ENCODE data around the gene SNX10. TPM values are rescaled to one million over a fixed set of nuclear protein-coding genes. Genes with fewer than 3 reads are reported as not detected.
A peak's percentile ranks its signal among the peaks of the same experiment; 100 is the strongest.

SNX10 gene
- total RNA-seq, 2 experiments from 2014 or later = 28.1 to 35.5 TPM

DNA sequence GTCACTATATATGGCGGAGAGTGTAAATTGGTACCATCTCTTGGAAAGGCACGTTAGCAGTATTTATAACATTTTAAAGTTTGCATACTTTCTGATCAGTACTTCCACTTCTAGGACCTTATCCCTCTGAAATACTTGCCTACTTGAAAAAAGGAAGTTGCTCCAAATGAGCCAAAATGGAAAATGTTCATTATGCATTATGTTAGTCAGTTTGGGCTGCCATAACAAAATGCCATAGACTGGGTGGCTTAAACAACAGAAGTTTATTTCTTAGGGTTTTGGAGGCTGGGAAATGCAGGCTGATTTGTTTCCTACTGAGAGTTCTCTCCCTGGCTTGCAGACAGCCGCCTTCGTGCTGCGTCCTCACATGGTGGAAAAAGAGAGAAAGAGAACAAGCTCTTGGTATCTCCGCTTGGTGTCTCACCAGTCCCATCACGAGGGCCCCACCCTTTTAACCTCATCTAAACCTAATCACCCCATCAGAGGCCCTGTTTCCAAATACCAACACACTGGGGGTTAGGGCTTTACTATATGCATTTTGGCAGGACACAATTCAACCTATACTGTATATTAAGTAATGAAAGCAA, 6.9 kb downstream of the SNX10 start:
- intact Hi-C loops (cut with DNase I, micrococcal nuclease) = no loop called here
- no peak for DNase-seq
- H3K9me3 Mint-ChIP-seq (ENCODE audit: low read depth) = no peaks in the 10 kb centered on the region
- no peaks in the 10 kb centered on the region for H3K27me3 Mint-ChIP-seq
- no peak for ATAC-seq
- ChIA-PET CTCF (no interaction called here), POLR2A (no interaction called here)
- peaks cover 24% of the 10 kb centered on the region for H3K4me1 Mint-ChIP-seq
- peaks cover 18% of the 10 kb centered on the region for H3K36me3 Mint-ChIP-seq (ENCODE audit: low read depth)
- no peak overlapping the region for H3K4me3 Mint-ChIP-seq
- H3K27ac Mint-ChIP-seq = no peak overlapping the region

DNA sequence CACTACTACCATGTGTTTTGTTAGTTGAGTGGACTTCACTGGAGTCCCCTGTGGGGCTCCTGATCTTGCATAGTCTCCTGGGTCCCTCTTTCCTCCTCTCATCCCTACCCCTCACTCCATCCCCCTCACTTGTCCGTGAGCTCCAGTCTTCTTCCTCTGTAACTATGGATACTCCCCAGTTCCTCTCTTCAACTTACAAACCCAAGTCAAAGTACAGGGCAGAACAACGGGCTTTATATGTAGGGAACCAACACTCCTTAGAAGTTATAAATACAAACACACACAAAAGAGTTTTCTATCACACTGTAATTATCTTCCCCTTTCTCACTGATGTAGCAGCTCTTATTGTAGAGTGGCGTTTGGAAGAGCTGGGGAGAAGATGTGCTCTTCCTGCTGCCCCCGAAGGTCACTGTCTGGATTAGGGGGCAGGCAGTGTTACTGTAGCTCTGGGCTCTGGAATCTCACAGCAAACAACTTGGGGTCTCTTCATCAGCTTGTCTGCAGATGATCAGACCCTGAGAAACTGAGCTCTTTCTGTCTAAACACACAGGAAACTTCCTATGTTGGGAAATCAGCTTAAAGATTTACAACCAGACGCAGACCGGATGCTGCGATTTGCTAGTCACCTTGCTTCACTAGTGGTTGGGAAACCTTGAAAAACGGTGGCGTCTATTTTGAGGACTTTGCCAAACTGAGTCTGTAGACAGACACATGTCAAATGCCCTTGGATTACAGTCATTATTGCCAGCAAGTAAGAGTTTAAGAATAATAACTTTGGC, 13.6 kb downstream of the SNX10 start:
- Mint-ChIP-seq H3K36me3 (ENCODE audit: low read depth) (peaks cover 8% of the 10 kb centered on the region), H3K27ac (peak overlapping the region; percentile 17), H3K4me1 (peaks cover 10% of the 10 kb centered on the region), H3K9me3 (ENCODE audit: low read depth) (no peaks in the 10 kb centered on the region), H3K4me3 (no peak overlapping the region), H3K27me3 (no peaks in the 10 kb centered on the region)
- ChIA-PET CTCF (interaction anchor here (0.8 to 3.4 kb wide), 3 partner anchors 16 to 214 kb away, joined by 3 to 13 read pairs (median 5); no protein-coding TSS in a partner anchor), POLR2A (interaction anchor here (0.6 kb wide), 1 partner anchor 16 kb away, joined by 3 read pairs; no protein-coding TSS in a partner anchor)
- intact Hi-C loops (cut with DNase I, micrococcal nuclease) = no loop called here
- peak; percentile 61 for ATAC-seq
- peak; percentile 41 for DNase-seq

DNA sequence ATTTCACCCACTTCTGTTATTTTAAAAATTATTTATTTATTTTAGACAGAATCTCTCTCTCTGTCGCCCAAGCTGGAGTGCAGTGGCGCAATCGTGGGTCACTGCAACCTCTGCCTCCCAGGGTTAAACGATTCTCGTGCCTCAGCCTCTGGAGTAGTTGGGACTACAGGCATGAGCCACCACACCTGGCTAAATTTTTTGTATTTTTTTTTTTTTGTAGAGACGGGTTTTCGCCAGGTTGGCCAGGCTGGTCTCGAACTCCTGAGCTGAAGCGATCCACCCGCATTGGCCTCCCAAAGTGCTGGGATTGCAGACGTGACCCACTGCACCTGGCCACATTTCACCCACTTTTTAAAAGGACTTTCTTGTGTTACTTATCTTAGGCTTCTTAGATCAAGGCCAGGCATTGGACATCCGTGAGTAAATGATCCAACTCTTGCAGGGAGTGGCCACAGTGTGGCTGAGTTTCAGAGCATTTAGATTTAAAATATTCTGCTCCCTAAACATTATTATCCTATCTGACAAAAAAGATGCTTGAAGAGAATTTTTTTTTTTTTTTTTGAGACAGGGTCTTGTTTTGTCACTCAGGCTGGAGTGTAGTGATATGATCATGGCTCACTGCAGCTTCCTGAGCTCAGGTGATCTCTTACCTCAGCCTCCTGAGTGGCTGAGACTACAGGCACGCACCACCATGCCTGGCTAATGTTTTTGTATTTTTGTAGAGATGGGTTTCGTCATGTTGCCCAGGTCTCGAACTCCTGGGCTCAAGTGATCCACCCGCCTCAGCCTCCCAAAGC, 14.4 kb downstream of the SNX10 start:
- CTCF ChIA-PET = interaction anchor here (0.8 to 3.4 kb wide), 2 partner anchors 15 to 64 kb away, joined by 3 to 13 read pairs; no protein-coding TSS in a partner anchor
- Mint-ChIP-seq H3K4me3 (no peak overlapping the region), H3K9me3 (ENCODE audit: low read depth) (no peaks in the 10 kb centered on the region), H3K4me1 (peaks cover 10% of the 10 kb centered on the region), H3K27ac (no peak overlapping the region), H3K36me3 (ENCODE audit: low read depth) (peaks cover 8% of the 10 kb centered on the region), H3K27me3 (no peaks in the 10 kb centered on the region)
- no peak for ATAC-seq
- DNase-seq = no peak
- intact Hi-C loops (cut with DNase I, micrococcal nuclease) = no loop called here
- POLR2A ChIA-PET = no interaction called here

DNA sequence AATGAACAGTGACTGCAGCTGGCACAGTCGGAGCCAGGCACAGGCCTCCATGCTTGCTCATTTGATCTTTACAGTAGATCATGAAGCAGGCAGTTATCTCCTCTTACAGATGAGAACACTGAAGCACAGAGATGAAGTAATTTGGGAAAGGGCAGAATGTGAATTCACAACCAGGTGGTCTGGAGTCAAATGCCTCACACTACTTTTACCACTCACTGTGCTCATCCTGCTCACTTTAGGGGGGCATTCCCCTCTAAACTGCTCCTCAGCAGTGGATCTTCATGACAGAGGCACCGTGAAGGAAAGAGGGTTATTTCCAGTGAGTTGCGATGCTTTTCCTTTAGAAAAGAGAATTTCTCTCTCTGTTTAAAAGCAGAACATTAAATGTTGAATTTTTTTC, 15.1 kb downstream of the SNX10 start:
- intact Hi-C loops (cut with DNase I, micrococcal nuclease) = no loop called here
- Mint-ChIP-seq H3K4me3 (no peak overlapping the region), H3K36me3 (ENCODE audit: low read depth) (peaks cover 12% of the 10 kb centered on the region), H3K9me3 (ENCODE audit: low read depth) (no peaks in the 10 kb centered on the region), H3K4me1 (peaks cover 10% of the 10 kb centered on the region), H3K27me3 (no peaks in the 10 kb centered on the region), H3K27ac (no peak overlapping the region)
- ATAC-seq (no peak), DNase-seq (no peak)
- POLR2A ChIA-PET = no interaction called here
- CTCF ChIA-PET = interaction anchor here (0.6 kb wide), 2 partner anchors 312 to 1531 kb away, joined by 4 to 6 read pairs; no protein-coding TSS in a partner anchor

DNA sequence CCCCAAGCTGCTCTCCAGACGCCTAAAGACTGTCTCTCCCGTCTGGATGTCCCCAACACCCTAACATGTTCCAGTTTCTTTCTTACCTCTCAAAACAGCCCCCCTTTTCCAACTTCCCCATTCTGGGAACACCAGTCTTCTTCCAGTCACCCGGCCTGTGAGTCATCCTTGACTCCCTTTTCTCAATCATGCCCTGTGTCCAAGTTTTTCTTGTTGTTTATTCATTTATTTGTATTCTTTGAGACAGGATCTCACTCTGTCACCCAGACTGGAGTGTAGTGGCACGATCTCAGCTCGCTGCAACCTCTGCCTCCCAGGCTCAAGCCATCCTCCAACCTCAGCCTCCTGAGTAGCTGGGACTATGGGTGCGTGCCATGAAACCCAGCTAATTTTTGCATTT, 15.6 kb downstream of the SNX10 start:
- H3K4me1 Mint-ChIP-seq = peaks cover 10% of the 10 kb centered on the region
- DNase-seq (no peak), ATAC-seq (no peak)
- H3K9me3 Mint-ChIP-seq (ENCODE audit: low read depth) = no peaks in the 10 kb centered on the region
- H3K27ac Mint-ChIP-seq = no peak overlapping the region
- ChIA-PET CTCF (interaction anchor here (0.6 kb wide), 2 partner anchors 312 to 1531 kb away, joined by 4 to 6 read pairs; no protein-coding TSS in a partner anchor), POLR2A (no interaction called here)
- no peak overlapping the region for H3K4me3 Mint-ChIP-seq
- H3K27me3 Mint-ChIP-seq = no peaks in the 10 kb centered on the region
- H3K36me3 Mint-ChIP-seq (ENCODE audit: low read depth) = peaks cover 12% of the 10 kb centered on the region
- intact Hi-C loops (cut with DNase I, micrococcal nuclease) = no loop called here

DNA sequence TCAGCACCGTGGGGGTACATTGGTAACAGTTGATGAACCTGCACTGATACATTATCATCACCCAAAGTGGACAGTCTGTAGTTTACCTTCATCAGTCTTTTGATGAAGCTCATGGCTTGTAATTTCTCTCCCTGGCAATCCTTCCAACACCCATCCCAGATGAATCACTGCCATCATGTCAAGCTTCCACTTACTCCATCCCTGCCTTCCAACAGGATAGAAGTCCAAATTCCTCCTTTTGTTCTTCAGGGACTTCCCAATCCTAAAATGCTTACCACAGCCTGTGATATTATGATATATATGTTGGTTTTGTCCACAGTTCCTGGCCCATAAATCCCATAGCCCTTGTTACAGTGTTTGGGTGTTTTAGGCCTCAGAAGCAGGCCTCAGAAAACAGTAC, 16.1 kb downstream of the SNX10 start:
- Mint-ChIP-seq H3K36me3 (ENCODE audit: low read depth) (peaks cover 12% of the 10 kb centered on the region), H3K27me3 (no peaks in the 10 kb centered on the region), H3K27ac (no peak overlapping the region), H3K4me1 (peaks cover 10% of the 10 kb centered on the region), H3K9me3 (ENCODE audit: low read depth) (no peaks in the 10 kb centered on the region), H3K4me3 (no peak overlapping the region)
- no peak for ATAC-seq
- intact Hi-C loops (cut with DNase I, micrococcal nuclease) = no loop called here
- POLR2A ChIA-PET = no interaction called here
- DNase-seq = no peak
- CTCF ChIA-PET = interaction anchor here (1.4 kb wide), 1 partner anchor 62 kb away, joined by 4 read pairs; no protein-coding TSS in a partner anchor

DNA sequence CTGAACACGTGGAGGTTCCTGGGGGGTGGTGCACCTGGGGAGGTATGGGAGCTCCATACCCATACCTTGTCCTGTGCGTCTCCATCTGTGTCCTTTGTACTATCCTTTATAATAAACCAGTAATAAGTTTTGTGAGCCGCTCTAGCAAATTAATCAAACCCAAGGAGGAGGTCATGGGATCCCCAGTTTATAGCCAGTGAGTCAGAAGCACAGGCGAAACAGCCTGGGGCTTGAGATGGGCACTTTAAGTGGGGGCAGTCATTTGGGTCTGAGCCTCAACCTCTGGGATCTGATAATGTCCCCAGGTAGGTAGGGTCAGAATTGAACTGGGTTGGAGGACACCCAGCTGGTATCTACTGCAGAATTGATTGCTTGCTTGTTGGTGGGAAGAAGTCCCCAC, 16.9 kb downstream of the SNX10 start:
- no peak overlapping the region for H3K4me3 Mint-ChIP-seq
- no peak for DNase-seq
- H3K27ac Mint-ChIP-seq = no peak overlapping the region
- peaks cover 12% of the 10 kb centered on the region for H3K36me3 Mint-ChIP-seq (ENCODE audit: low read depth)
- POLR2A ChIA-PET = no interaction called here
- peaks cover 10% of the 10 kb centered on the region for H3K4me1 Mint-ChIP-seq
- no peaks in the 10 kb centered on the region for H3K27me3 Mint-ChIP-seq
- intact Hi-C loops (cut with DNase I, micrococcal nuclease) = no loop called here
- no peaks in the 10 kb centered on the region for H3K9me3 Mint-ChIP-seq (ENCODE audit: low read depth)
- CTCF ChIA-PET = interaction anchor here (1.4 kb wide), 1 partner anchor 61 kb away, joined by 4 read pairs; no protein-coding TSS in a partner anchor
- no peak for ATAC-seq

DNA sequence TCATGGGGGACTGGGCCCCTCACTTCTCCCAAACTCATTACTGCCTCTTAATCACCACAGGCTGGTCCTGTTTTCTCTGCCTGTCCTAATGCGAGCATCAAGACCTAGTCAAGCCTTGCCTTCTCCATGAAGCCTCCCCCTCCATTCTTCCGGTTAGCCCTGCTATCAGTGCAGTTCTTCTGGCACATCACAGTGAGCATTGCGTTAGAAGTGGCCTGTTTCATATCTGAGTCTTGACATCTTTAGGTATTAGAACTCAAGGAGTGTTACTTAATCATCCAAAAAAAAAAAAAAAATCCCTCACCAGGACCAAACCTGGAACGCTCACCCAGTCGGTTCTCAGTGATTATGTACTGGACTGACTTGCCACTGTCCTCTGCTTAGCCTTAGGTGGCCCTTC, 17.4 kb downstream of the SNX10 start:
- H3K4me3 Mint-ChIP-seq = no peak overlapping the region
- H3K4me1 Mint-ChIP-seq = peaks cover 10% of the 10 kb centered on the region
- ATAC-seq = no peak
- H3K27ac Mint-ChIP-seq = peak overlapping the region; percentile 29
- intact Hi-C loops (cut with DNase I, micrococcal nuclease) = no loop called here
- no peaks in the 10 kb centered on the region for H3K27me3 Mint-ChIP-seq
- peaks cover 12% of the 10 kb centered on the region for H3K36me3 Mint-ChIP-seq (ENCODE audit: low read depth)
- DNase-seq = no peak
- CTCF ChIA-PET = interaction anchor here (1.4 kb wide), 1 partner anchor 61 kb away, joined by 4 read pairs; no protein-coding TSS in a partner anchor
- no peaks in the 10 kb centered on the region for H3K9me3 Mint-ChIP-seq (ENCODE audit: low read depth)
- POLR2A ChIA-PET = no interaction called here

DNA sequence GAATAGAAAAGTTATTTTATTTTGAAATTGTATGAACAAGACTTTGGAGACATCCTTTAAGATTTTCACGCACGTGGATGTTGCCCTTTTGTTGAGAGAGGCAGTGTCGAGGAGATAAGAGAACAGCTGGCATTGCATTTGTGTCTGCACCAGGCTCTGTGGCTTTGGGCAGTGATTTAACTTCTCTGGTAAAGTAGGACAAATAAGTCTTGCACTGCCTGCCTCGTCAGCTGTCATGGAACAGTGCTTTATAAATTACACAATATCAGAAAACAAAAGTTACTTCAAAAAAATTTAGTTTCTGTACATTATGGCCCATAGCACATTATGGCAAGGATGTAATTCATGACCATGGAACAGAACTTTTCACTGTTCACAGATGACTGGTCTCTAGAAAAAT, 20.1 kb downstream of the SNX10 start:
- H3K9me3 Mint-ChIP-seq (ENCODE audit: low read depth) = no peaks in the 10 kb centered on the region
- H3K27me3 Mint-ChIP-seq = no peaks in the 10 kb centered on the region
- no peak overlapping the region for H3K27ac Mint-ChIP-seq
- POLR2A ChIA-PET = no interaction called here
- H3K36me3 Mint-ChIP-seq (ENCODE audit: low read depth) = peaks cover 12% of the 10 kb centered on the region
- H3K4me1 Mint-ChIP-seq = peaks cover 3% of the 10 kb centered on the region
- no peak overlapping the region for H3K4me3 Mint-ChIP-seq
- CTCF ChIA-PET = no interaction called here
- intact Hi-C loops (cut with DNase I, micrococcal nuclease) = no loop called here
- DNase-seq (no peak), ATAC-seq (no peak)

DNA sequence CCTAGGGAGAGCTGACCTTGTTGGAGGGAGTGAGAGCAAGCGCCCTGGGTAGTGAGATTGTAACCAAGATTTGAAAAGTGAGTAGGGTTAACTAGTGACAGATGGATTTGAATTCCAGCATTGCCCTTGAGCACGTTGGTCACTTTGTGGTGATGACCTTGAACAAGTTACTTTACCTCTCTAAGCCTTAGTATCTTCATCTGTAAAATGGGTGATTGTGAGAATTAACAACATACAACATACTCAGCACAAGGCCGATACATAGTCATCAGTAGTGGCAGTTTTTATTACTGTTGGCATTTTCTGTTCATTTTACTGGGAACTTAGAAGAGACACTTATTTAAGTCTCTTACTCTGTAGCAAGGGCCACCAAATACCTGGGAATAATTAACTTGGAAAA, 25.5 kb downstream of the SNX10 start:
- Mint-ChIP-seq H3K9me3 (ENCODE audit: low read depth) (no peaks in the 10 kb centered on the region), H3K27me3 (no peaks in the 10 kb centered on the region), H3K36me3 (ENCODE audit: low read depth) (peaks cover 6% of the 10 kb centered on the region), H3K4me1 (no peaks in the 10 kb centered on the region), H3K27ac (no peak overlapping the region), H3K4me3 (no peak overlapping the region)
- POLR2A ChIA-PET = no interaction called here
- ATAC-seq (no peak), DNase-seq (no peak)
- CTCF ChIA-PET = no interaction called here
- intact Hi-C loops (cut with DNase I, micrococcal nuclease) = no loop called here

DNA sequence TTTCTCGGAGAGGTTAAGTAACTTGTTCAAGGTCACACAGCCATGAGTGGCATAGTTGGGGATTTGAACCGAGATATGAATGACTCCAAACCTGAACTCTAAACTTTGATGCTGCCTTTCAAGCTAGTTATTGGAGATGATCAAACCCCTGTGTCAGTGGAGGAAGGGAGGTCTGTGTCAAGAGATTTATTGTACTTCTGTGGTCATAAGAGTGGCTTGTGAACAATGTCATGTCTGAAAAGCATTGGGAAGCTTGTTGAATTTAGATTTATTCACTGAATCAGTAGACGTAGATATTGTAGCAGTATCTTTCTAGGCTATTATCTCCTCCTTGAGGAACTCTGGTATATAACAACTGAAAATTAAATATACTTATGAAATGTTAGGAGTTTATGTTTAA, 27.3 kb downstream of the SNX10 start:
- intact Hi-C loops (cut with DNase I, micrococcal nuclease) = no loop called here
- Mint-ChIP-seq H3K9me3 (ENCODE audit: low read depth) (no peaks in the 10 kb centered on the region), H3K36me3 (ENCODE audit: low read depth) (peaks cover 9% of the 10 kb centered on the region), H3K4me3 (no peak overlapping the region), H3K27ac (no peak overlapping the region), H3K4me1 (no peaks in the 10 kb centered on the region), H3K27me3 (no peaks in the 10 kb centered on the region)
- no peak for ATAC-seq
- ChIA-PET CTCF (interaction anchor here (0.7 to 1.1 kb wide), 2 partner anchors 15 to 50 kb away, joined by 3 read pairs; no protein-coding TSS in a partner anchor), POLR2A (interaction anchor here (0.6 kb wide), 1 partner anchor 114 kb away, joined by 4 read pairs; no protein-coding TSS in a partner anchor)
- no peak for DNase-seq
